ENCODE data around the gene PLXNB1.

The PLXNB1 gene

GRCh38 chr3:48410205-48411040, 19.5 kb downstream of the PLXNB1 start:
- TF ChIP-seq EZH2 (IDR thresholded peaks at IDR 0.05), result no peak
- no peak for TF ChIP-seq POLR2AphosphoS5 (IDR thresholded peaks at IDR 0.05; ENCODE audit: borderline replicate concordance, low read depth, low read length)
- TF ChIP-seq FOXP2 (optimal IDR thresholded peaks at IDR 0.05; ENCODE audit: control extremely low read depth, extremely low read length, insufficient read depth), result no peak
- Histone ChIP-seq H3K9me3 (ENCODE audit: low read depth, low read length) (no peaks in the 10 kb centered on the region), H3K9ac (ENCODE audit: insufficient read length) (no peak overlapping the region), H3K36me3 (ENCODE audit: insufficient read depth, low read length) (no peaks in the 10 kb centered on the region), H3K4me3 (no peak overlapping the region), H3K27ac (no peak overlapping the region)
- DNase-seq (ENCODE audit: low read depth, low spot score), result no peak

- Histone ChIP-seq H3K9ac (ENCODE audit: insufficient read length) (no peak overlapping the region), H3K9me3 (ENCODE audit: low read depth, low read length) (no peaks in the 10 kb centered on the region), H3K4me3 (no peak overlapping the region), H3K36me3 (ENCODE audit: insufficient read depth, low read length) (no peaks in the 10 kb centered on the region), H3K27ac (no peak overlapping the region)
- no peak for DNase-seq (ENCODE audit: low read depth, low spot score)
- TF ChIP-seq POLR2AphosphoS5 (IDR thresholded peaks at IDR 0.05; ENCODE audit: borderline replicate concordance, low read depth, low read length) (no peak), EZH2 (IDR thresholded peaks at IDR 0.05) (no peak), FOXP2 (optimal IDR thresholded peaks at IDR 0.05; ENCODE audit: control extremely low read depth, extremely low read length, insufficient read depth) (no peak)
Measured at GRCh38 chr3:48409291-48410201, 20.3 kb downstream of the PLXNB1 start.

GRCh38 chr3:48408823-48409281, 21.0 kb downstream of the PLXNB1 start:
- no peak for DNase-seq (ENCODE audit: low read depth, low spot score)
- no peaks in the 10 kb centered on the region for H3K9me3 ChIP-seq (ENCODE audit: low read depth, low read length)
- H3K36me3 ChIP-seq (ENCODE audit: insufficient read depth, low read length), result no peaks in the 10 kb centered on the region
- H3K4me3 ChIP-seq, result no peak overlapping the region
- no peak overlapping the region for H3K27ac ChIP-seq
- H3K9ac ChIP-seq (ENCODE audit: insufficient read length), result no peak overlapping the region
- TF ChIP-seq POLR2AphosphoS5 (IDR thresholded peaks at IDR 0.05; ENCODE audit: borderline replicate concordance, low read depth, low read length) (no peak), EZH2 (IDR thresholded peaks at IDR 0.05) (no peak), FOXP2 (optimal IDR thresholded peaks at IDR 0.05; ENCODE audit: control extremely low read depth, extremely low read length, insufficient read depth) (no peak)

GRCh38 chr3:48407542-48408099, 22.3 kb downstream of the PLXNB1 start:
- no peaks in the 10 kb centered on the region for H3K9me3 ChIP-seq (ENCODE audit: low read depth, low read length)
- TF ChIP-seq FOXP2 (optimal IDR thresholded peaks at IDR 0.05; ENCODE audit: control extremely low read depth, extremely low read length, insufficient read depth), result no peak
- TF ChIP-seq POLR2AphosphoS5 (IDR thresholded peaks at IDR 0.05; ENCODE audit: borderline replicate concordance, low read depth, low read length), result no peak
- TF ChIP-seq EZH2 (IDR thresholded peaks at IDR 0.05), result no peak
- H3K36me3 ChIP-seq (ENCODE audit: insufficient read depth, low read length), result no peaks in the 10 kb centered on the region
- H3K9ac ChIP-seq (ENCODE audit: insufficient read length), result no peak overlapping the region
- no peak for DNase-seq (ENCODE audit: low read depth, low spot score)
- H3K4me3 ChIP-seq, result no peak overlapping the region
- H3K27ac ChIP-seq, result no peak overlapping the region

GRCh38 chr3:48406443-48407431, 23.1 kb downstream of the PLXNB1 start:
- TF ChIP-seq EZH2 (IDR thresholded peaks at IDR 0.05) (no peak), FOXP2 (optimal IDR thresholded peaks at IDR 0.05; ENCODE audit: control extremely low read depth, extremely low read length, insufficient read depth) (no peak), POLR2AphosphoS5 (IDR thresholded peaks at IDR 0.05; ENCODE audit: borderline replicate concordance, low read depth, low read length) (no peak)
- H3K36me3 ChIP-seq (ENCODE audit: insufficient read depth, low read length), result no peaks in the 10 kb centered on the region
- no peak overlapping the region for H3K9ac ChIP-seq (ENCODE audit: insufficient read length)
- no peaks in the 10 kb centered on the region for H3K9me3 ChIP-seq (ENCODE audit: low read depth, low read length)
- H3K27ac ChIP-seq, result no peak overlapping the region
- no peak for DNase-seq (ENCODE audit: low read depth, low spot score)
- no peak overlapping the region for H3K4me3 ChIP-seq

- no peaks in the 10 kb centered on the region for H3K36me3 ChIP-seq (ENCODE audit: insufficient read depth, low read length)
- H3K4me3 ChIP-seq, result no peak overlapping the region
- H3K27ac ChIP-seq, result no peak overlapping the region
- no peaks in the 10 kb centered on the region for H3K9me3 ChIP-seq (ENCODE audit: low read depth, low read length)
- no peak for DNase-seq (ENCODE audit: low read depth, low spot score)
- TF ChIP-seq POLR2AphosphoS5 (IDR thresholded peaks at IDR 0.05; ENCODE audit: borderline replicate concordance, low read depth, low read length) (no peak), FOXP2 (optimal IDR thresholded peaks at IDR 0.05; ENCODE audit: control extremely low read depth, extremely low read length, insufficient read depth) (no peak), EZH2 (IDR thresholded peaks at IDR 0.05) (no peak)
- H3K9ac ChIP-seq (ENCODE audit: insufficient read length), result no peak overlapping the region
Measured at GRCh38 chr3:48405971-48406370, 23.9 kb downstream of the PLXNB1 start.

- no peak overlapping the region for H3K9ac ChIP-seq (ENCODE audit: insufficient read length)
- no peak for DNase-seq (ENCODE audit: low read depth, low spot score)
- no peaks in the 10 kb centered on the region for H3K36me3 ChIP-seq (ENCODE audit: insufficient read depth, low read length)
- no peaks in the 10 kb centered on the region for H3K9me3 ChIP-seq (ENCODE audit: low read depth, low read length)
- no peak for TF ChIP-seq POLR2AphosphoS5 (IDR thresholded peaks at IDR 0.05; ENCODE audit: borderline replicate concordance, low read depth, low read length)
- no peak for TF ChIP-seq FOXP2 (optimal IDR thresholded peaks at IDR 0.05; ENCODE audit: control extremely low read depth, extremely low read length, insufficient read depth)
- TF ChIP-seq EZH2 (IDR thresholded peaks at IDR 0.05), result no peak
- H3K4me3 ChIP-seq, result no peak overlapping the region
- H3K27ac ChIP-seq, result no peak overlapping the region
Measured at GRCh38 chr3:48405343-48405881, 24.5 kb downstream of the PLXNB1 start.
